ELF-1 (cell line): ENCODE measurements around the gene TRIM7.
"Not testable (repeated sequence)": the region's sequence is repeated elsewhere in the genome, so short reads cannot be mapped to it uniquely, and the experiment has no call there.

Experiments used
- DNase-seq: peaks from one replicate; pipeline ENCODE4 v3.0.0-alpha.2; 2016; ENCODE audit warnings: low read depth, low spot score

Gene TRIM7

DNA sequence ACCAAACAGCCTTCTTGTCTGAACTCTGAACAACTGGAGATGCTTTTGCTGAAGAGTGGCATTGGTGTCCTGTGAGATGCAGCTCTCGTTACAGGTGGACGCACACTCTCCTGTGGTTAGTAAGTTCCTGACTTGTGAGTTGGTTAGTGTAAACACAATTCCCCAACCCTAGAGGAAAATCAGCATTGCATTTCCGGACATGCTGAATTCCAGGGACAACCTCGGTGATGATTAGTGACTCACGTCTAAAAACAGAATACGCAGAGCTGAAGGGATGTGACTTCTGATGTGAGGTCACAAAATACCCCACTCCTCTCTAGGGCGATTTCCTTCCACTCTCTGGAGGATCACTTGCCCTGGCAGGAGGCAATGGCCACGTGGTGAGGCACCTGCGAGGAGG is 52.6 kb downstream of the TRIM7 start:
- DNase-seq, result no peak

DNA sequence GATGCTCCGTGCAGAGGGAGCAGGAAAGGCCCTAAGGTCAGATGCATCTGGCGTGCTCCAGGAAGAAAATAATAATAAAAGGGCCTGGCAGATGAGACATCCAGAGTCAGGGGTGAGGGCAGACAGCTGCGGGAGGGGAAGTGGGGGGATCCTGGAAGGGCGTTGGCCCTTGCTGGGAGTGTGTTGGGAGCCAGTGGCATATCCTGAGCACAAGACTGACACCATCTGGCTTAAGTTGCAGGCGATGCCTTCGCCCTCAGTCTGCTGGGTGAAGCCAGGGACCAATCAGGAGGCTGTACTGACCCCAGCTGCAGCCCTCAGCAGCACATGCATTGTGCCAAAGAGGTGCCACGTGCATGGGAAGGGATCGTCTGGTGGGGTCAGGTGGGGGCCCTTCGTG is 53.9 kb downstream of the TRIM7 start:
- DNase-seq, result peak; percentile 17

DNA sequence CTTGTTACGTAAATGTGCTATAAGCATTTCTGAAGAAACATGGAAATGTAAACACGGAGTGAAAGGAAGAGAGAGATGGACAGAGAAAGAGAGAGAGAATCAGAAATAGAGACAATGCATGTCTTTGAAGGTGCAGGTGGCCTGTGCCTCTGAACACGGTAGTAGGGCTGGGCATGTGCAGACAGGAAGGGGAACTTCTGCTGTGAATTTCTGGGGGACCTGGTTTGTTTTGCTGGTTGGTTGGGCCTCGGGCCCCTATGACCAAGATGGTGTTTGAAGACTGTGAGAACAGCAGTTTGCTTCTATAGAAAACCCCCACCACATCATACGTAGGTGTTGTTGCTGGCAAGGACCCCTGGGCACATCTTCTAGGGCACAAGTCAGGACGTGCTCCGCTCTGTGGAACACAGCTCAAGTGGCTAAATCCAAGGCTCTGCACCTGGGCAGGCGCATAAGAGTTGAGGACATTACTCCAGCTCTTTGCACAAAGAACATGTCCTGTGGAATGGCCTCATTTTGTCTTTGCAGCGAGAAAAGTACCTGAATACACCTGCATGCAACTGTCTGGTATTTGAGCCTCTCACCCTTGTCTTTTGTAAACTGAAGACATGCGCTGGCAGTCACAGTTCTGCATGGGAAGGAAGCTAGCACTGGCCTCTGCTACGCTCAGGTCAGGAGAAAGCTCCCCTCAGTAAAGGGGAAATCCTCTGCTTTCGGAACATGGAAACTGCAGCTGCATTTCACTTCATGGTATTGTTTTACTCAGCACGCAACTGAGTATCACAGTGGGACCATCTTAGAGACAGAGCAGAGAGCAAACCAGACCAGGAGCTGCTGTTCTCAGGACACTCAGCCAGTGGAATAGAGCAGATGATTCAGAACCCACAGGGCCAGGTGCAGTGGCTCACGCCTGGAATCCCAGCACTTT is 54.9 kb downstream of the TRIM7 start:
- no peak for DNase-seq

DNA sequence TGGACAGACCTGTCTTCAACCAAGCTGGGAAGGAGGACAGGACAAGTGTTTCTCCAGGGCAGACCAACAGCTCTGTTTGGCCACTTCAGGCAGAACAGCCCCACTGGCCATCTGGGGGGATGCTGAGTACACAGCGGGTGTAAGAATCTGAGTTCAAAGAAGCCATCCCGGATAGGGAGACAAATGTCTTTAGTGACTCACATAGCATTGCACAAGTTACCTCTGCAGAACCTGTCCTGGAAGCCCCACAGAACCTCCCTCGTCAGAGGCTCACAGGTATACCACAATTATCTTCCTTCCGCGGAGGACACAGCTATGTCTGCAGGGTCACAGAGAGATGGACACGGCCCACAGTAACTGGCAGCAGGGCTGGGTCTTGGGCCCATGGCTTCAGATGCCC is 55.6 kb downstream of the TRIM7 start:
- DNase-seq, result no peak

- DNase-seq, result not testable (repeated sequence)
Measured at GRCh38 chr5:181146927-181147636, 57.9 kb downstream of the TRIM7 start, which contains the start of gene OR2V2. TSS of gene OR2V2 (plus strand) at chr5:181147586. CDS start at chr5:181154943, 7,357 bp downstream.

- DNase-seq, result no peak
Measured at GRCh38 chr5:181145133-181145532, 59.9 kb downstream of the TRIM7 start.
